PC-3 (cell line): ENCODE results near the gene RERE.

Source experiments
- EZH2 ChIP-seq: fragments of 300-600 bp; sonication (generic); IDR thresholded peaks from one replicate; pipeline ENCODE4 v1.6.1; 2017; ENCODE audit warnings: antibody characterized with exemption, mild to moderate bottlenecking, low read length; ENCODE audit not compliant: unreplicated experiment
- TF ChIP-seq, protein P1 (sequence below): fragments of 300-600 bp; sonication (generic); conservative IDR thresholded peaks from 2 replicates; pipeline ENCODE4 v1.5.1; 2017; ENCODE audit warnings: antibody characterized with exemption, low read depth, mild to moderate bottlenecking, low read length

GRCh38 chr1:8342325-8342724 is 475.1 kb downstream of the RERE start:
- TF ChIP-seq, protein P1, sequence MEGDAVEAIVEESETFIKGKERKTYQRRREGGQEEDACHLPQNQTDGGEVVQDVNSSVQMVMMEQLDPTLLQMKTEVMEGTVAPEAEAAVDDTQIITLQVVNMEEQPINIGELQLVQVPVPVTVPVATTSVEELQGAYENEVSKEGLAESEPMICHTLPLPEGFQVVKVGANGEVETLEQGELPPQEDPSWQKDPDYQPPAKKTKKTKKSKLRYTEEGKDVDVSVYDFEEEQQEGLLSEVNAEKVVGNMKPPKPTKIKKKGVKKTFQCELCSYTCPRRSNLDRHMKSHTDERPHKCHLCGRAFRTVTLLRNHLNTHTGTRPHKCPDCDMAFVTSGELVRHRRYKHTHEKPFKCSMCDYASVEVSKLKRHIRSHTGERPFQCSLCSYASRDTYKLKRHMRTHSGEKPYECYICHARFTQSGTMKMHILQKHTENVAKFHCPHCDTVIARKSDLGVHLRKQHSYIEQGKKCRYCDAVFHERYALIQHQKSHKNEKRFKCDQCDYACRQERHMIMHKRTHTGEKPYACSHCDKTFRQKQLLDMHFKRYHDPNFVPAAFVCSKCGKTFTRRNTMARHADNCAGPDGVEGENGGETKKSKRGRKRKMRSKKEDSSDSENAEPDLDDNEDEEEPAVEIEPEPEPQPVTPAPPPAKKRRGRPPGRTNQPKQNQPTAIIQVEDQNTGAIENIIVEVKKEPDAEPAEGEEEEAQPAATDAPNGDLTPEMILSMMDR: no peak
- TF ChIP-seq EZH2: no peak
